Left hindlimb (tissue), 1 donor: ENCODE results near the gene STKLD1.

Experiments used
- DNase-seq: peaks from one replicate; pipeline ENCODE4 v3.0.0-alpha.2; 2018

The STKLD1 gene

DNA sequence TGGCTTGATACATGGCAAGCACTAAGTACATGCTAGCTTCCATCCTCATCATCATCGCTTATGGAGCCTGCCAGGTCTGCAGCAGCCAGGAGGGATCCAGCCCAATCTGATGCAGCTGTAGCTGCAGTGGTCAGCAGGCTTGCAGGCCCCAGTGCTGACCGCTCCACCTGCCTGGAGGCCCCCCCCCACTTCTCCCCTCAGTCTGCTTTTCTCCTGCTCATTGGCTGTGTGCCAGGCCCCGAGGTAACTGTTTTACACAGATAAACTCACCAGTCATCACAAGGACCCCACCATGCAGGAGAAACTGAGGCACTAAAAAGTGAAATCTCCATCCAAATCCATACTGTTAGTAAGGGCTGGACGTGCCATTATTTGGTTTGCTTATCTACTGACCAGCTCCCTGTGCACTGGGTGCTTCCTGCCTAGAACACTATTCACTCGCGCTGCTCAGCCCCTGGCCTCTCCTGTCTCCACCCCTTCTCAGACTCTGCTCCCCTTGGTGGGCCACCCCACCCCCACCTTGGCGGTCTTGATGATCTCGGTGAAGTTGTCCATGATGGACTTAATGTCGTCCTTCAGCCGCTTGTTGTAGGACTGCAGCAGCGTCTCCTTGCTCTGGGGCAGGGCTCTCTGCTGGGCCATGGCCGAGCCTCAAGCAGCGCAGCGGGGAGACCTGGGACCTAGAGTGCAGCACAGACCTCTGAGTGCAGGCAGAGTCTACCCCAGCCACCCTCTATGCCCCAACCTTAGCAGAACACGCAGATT lies 30.0 kb upstream of the STKLD1 start:
- no peak for DNase-seq

DNA sequence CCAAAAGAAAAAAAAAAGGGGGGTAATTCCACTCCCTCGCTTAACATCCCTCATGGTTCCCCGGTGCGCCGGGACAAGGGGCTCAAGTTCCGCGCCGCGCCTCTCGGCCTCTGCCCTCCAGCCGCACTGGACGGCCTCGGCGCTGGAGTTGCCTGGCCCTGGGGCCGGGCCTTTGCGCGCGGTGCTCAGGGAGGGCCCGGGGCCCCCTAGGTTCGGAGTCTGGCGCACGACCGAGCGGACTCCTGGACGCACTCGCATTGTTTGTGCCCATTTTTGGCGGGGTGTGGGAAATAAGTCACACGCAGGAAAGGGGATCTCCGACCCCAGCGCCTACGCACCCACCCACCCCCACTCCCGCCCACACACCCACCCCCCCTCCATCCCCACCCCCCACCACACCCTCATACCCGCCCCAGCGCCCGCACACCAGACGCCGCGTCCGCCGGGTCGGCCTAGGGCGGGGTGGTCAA lies 28.6 kb upstream of the STKLD1 start:
- DNase-seq = no peak

DNA sequence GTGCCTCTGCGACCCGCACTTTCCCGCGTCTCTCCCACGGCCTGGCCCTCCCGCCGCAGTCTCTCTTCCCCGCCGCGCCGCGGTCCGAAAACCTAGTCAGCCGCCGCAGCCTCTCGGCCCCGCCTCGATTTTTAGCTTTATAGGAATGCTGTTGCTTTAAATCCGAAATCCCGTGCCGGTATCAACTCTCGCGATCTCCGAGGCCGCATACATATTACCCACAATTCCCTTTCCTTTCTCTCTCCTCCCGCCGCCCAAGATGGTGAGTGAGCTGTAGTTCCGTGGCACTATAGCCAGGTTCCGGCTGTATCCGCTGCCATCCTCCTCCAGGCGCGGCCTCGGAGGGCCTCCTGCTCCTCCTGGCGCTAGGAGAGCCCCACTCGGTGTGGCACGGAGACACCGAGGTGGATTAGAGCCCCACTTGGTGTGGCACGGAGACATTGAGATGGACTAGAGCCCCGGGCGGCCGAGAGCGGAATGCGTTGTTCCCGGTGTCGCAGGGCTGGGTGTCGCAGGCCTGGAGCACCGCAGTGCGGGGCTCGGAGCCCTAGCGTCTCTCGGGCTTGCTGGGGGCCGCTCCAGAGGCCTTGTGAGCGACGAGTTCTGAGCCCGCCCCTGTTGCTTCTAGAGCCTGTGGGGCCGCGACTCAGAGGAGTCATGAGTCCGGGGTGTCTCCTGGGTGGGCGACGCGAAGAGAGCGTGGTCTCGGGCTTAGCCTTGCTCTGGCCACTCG lies 28.0 kb upstream of the STKLD1 start, which contains the start of the genes MED22 and RPL7A:
Gene MED22, minus strand, starts transcription at position 147 of the 733 bp plus-strand sequence. CDS start 1,469 bp downstream, outside the sequence.
Gene RPL7A, plus strand, starts transcription at position 234 of the 733 bp plus-strand sequence. Its CDS starts 26 bp downstream, at position 260.
- DNase-seq = peak; percentile 95

DNA sequence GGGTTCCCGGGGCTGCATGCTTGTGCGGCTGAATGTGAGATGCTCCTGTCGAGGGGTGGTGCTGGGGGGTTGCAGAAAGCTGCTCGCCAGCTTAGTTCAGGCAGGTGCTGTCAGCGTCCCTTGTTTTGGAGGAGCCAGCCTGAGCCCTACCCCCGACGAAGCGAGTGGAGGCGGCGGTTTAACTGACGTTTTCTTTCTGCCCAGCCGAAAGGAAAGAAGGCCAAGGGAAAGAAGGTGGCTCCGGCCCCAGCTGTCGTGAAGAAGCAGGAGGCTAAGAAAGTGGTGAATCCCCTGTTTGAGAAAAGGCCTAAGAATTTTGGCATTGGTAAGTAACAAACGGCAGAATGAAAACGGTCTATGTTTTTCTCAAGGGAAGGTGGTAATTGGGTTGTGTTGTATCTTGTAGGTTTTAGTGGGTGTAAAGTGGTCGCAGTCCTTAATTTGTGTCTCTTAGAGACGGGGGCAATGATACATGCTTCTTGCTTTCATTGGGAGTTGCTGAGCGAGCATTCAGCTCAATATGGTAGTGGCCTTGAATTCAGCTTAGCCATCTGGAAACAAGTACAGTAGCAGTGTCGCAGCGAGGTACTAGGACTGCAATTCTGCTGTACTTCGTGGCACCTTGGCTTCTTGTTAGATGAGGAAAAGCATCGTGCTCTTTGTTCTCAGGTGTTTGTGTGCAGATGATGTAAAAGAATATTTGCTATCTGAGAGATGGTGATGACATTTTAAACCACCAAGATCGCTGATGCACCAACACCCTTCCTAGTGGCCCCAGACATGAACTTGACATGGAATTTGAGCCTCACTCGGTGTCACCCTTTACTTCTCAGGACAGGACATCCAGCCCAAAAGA lies 27.2 kb upstream of the STKLD1 start:
- DNase-seq = no peak

DNA sequence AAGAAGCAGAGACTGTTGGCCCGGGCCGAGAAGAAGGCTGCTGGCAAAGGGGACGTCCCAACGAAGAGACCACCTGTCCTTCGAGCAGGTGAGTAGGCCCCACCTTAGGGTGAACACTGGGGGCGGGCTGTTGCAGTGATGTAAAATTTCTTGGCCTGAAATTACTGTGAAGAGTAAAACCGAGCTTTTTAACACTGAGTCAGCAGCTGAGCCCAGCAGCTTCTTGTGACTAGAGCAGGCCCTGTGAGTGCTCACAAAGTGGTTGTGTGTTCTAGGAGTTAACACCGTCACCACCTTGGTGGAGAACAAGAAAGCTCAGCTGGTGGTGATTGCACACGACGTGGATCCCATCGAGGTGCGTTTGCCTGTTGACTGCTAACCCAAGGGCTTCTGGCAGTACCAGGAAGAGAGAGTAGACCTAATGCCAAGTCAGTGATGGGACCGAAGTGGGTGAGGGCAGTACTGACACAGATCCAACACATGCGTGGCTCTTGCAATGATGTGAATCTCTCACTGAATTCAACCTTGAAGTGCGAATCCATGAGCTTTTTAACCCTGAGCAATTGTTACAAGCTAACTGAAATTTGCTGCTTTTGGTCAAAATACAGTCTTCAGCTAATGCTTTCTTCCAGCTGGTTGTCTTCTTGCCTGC lies 26.1 kb upstream of the STKLD1 start:
- no peak for DNase-seq

DNA sequence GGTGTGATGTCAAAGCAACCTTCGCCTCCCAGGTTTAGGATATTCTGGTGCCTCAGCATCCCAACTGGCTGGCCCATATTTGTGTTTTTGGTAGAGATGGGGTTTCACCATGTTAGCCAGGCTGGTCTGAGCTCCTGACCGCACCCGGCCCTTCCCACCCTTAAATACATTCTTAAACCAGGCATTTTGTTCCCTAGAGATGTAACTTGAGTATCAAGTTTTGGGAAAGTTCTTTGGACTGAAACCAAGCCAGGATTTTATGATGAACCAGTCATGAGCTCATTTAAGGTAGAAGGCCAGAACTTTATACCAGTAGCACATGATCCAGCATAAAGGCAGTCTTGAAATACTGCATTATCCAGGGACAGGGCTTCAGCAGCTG lies 24.6 kb upstream of the STKLD1 start:
- DNase-seq = no peak

DNA sequence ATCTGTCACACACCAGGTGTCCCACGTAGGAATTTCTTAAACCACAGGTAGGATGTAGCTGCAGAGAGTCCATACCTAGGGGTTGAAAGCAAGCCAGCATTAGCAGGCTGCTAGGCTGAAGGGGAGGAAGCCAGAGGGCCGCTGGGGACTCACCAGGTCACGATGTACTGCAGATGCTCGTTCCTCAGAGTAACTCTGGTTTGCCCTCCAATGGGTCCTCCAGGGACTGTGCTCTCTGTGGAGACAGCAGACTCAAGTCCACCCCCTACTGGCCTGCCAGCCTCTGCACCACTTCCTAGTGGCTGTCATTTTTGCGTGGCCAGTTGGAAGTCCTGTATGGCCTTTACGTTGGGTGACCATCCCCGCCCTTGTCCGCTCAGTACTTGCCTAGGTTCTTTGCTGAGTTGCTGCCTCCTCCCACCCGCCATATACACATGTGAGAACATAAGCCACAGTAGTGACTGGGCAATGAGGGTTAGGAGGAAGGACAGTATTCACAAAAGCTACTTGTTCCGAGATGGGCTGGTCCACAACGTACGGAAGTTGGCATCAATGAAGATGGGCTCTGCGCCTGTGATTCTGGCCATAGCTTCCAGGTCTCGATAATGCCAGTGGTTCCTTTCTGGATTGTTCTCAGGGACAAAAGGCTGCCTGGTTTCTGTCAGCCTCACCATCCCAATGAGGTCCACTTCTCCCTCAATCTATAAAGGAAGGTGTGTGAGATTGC lies 24.1 kb upstream of the STKLD1 start:
- DNase-seq = no peak

DNA sequence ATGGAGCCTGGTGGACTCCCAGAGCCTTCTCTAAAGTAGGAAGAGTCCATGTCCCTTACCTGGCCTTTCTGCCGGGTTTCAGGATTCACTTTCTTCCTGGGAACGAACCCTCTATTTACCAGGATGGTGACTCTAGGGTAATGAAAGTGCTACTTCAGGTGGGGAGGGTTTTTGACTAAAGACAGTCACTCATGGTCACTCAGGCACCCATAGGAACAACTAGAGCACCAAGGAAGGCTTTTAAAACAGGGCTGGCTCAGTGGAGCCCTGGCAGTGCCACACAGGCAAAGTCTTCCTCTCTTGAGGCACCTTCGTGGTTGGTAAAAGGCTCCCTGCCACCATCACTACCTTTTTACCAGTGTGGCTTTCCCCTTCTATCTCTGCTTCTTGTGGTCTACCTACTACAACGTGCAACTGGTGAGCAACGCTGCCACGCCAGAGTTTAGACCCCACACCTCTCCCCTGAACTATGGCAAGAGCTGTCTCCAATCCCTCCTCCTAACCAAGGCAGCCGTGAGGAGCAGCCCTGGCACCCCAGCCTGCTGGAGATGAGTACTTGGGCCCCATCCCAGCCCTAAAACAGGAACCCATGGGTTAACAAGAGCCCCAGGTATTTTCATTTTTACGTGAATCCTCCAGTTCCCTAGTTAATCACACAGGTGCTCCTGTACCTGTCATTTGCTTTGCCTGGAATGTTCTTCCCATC lies 23.4 kb upstream of the STKLD1 start:
- DNase-seq = no peak

DNA sequence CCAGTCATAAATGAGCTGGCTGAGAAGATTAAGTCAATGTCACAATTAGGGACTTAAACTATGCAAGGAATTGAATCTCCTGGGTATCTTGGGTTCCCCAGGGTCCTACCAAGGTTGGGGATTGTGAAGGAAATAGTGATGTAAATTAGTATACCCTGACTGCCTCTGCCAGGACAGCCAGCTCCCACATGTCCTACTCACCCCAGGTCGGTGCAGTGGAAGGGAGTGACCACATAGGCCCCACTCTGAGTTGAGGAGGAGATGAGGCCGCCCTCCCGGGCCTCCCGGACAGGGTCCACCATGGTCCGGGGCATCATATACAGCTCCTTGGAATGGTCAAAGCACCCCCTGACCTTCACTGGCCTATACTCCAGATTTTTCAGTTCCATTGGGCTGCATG lies 22.6 kb upstream of the STKLD1 start:
- DNase-seq = no peak

DNA sequence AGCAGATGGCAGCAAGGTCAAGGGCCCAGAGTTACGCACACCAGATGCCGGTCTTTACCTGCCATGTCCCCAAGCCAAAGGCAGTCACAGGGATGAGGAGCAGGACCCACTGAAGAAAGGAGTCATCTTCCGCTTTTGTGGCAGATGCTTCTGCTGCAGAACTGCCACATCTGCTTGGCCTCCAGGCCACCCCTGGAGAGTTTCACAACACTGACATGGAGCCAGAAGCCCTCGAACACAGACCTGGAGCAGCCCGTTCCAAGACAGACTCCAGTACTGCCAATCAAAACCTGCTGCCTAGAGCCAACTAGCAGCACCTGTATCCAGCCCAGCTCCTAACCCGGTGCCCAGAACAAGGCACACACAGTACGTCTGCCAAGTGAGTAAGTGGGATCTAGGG lies 21.4 kb upstream of the STKLD1 start:
- no peak for DNase-seq

DNA sequence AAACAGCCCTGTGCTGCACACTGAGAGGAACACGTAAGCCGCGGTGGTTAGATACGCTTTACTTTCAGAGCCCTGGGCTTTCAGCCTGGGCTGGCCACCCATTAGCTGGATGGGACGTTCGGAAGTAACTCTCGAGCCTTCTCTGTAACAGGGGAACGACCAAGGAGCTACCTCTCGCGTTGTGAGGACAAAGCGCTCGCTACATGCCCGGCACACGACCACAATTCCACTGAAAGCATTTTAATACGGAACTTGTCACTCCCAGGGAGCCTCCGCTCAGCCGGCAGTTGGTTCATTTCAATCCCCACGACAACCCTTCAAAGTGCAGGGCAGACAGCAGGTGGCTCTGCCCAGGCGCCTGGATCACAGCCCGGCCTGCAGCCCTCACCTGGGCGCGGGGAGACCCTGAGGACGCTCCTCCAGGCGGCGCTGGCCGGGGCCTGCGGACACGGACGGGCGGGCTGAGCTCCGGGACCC lies 20.2 kb upstream of the STKLD1 start:
- DNase-seq = no peak

DNA sequence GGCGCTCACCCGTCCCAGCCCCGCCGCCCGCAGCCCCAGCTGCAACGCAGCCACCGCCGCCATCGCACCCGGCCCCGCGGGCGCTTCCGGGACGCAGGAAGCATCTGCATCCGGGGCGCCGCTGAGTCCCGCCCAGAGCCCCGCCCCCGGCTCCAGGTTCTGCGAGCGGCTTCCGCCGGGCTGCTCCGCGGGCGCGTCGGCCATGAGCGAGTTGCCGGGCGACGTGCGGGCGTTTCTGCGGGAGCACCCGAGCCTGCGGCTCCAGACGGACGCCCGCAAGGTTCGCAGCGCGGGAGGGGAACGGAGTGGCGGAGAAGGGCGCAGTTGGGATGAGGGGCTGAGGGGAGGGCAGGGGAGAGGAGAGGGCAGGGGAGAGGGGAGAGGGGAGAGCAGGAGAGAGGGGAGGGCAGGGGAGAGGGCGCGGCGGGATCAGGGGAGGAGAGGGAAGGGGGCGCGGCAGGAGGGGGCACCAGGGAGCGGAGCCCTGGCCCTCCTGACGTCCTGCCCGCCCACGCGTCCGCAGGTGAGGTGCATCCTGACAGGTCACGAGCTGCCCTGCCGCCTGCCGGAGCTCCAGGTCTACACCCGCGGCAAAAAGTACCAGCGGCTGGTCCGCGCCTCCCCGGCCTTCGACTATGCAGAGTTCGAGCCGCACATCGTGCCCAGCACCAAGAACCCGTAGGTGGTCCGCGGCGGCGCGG lies 19.6 kb upstream of the STKLD1 start, which contains the start of the genes SURF1 and SURF2:
Gene SURF1, minus strand, starts transcription at position 97 of the 701 bp plus-strand sequence. Its CDS starts 34 bp downstream, at position 63.
Gene SURF2, plus strand, starts transcription at position 160 of the 701 bp plus-strand sequence. Its CDS starts 43 bp downstream, at position 203.
- DNase-seq = peak; percentile 89

DNA sequence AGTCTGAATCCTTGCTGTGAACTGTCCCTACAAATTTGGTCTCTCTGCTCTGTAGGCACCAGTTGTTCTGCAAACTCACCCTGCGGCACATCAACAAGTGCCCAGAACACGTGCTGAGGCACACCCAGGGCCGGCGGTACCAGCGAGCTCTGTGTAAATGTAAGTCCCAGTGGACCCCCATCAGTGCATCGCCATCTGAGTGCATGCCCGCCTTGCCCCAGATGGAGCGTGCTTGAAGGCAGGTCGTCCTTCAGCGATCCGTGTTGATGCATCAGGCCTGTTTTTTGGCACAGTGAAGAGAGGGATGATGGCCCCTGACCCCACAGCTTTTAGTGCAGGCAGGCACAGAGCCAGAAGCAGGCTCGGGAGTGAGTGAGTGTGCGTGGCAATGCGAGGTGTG lies 18.5 kb upstream of the STKLD1 start:
- DNase-seq = no peak

DNA sequence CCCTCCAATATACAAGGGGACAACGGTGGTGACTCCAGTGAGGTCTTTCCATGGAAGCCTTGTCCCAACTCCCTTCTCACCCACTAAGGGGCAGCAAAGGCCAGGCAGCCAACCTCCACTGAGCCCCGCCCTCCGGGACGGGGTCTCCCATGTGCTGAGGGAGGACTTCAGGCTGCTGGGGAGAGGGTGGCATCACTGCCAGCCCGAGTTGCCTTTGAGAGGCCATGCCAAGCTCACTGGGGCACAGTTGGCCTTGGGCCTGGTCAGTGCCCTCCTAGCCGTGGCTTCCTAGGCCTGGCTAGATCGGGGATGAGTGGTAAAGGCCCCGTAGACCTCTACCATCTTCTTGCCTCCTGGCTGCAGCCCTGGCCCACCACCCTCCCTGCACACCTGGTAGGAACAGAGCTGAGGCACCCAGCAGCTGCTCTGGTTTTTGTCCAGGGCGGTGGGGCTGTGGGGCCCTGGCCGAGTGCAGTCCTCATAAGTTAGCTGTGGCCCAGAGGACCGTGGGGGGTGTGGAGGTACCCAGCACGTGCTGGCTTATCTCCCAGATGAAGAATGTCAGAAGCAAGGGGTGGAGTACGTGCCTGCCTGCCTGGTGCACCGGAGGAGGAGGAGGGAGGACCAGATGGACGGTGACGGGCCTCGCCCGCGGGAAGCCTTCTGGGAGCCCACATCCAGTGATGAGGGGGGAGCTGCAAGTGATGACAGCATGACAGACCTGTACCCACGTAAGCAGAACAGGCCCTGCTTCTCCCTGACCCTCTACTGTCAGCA lies 16.6 kb upstream of the STKLD1 start:
- no peak for DNase-seq

DNA sequence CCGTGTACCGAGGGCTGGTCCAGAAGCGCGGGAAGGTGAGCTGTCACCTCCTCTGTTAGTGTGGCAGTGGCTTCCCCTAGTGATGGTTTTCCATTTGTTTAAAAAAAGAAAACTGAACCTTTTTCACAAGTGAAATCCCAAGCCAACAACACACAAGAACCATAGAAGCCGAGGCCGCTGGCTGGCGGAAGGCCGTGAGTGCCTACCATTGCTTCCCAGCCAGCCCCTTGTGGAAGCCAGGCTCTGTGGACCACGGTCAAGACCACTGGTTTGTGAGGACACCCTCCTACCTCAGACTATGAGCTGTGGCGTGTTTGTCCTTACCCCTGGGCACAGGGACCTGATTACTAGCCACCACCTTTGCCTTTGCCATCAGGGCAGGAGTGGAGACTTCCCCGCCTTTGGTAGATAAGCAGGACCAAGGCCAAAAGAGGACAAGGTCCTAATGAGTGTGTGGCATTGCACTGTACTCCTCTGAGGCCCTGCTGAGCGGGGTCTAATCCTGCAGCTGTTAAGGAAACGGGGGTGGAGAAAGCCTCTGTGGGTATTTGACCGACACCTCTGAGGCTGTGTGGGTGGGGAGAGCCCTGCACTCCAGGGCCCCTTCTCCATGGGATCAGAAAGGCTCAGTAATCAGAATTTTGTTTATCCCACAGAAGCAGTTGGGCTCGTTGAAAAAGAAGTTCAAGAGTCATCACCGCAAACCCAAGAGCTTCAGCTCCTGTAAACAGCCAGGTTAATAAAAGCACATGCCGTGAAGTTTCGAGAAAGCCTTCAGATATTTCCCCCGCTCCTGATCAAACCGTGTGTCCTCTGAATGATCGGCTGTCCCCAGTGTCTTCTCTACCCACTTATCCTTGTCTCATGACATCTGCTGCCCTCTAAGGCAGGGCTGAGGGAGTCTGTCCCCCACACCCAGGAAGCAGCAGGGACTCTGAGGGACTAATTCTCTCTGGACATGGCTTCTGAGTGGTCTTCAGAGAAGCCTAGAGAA lies 15.5 kb upstream of the STKLD1 start:
- no peak for DNase-seq

DNA sequence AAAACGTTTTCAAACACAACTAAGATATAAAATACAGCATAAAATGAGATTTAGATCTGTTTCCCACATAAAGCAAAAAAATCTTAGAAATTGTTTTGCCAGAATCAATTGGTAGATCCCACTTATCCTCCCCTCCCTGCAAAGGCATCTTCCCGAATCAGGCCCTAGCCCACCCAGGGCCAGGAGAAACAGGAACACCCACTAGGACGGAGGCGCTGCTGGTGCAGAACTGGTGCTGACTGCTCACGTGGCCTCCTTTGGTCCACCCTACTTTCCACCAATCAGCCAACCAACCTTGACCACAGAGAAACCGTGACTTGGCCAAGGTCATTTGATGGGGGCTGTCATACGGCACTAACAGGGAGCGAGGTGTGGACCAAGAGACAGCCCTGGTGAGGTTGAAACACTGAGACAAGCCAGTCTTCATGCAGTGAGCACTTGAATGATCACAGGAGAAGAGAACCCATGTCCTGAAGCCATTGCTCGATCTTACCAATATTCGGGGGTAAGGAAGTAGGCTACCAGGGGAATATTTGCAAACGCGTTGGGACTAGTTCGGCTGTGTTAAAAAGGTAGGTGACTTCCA lies 14.6 kb upstream of the STKLD1 start:
- DNase-seq = no peak

DNA sequence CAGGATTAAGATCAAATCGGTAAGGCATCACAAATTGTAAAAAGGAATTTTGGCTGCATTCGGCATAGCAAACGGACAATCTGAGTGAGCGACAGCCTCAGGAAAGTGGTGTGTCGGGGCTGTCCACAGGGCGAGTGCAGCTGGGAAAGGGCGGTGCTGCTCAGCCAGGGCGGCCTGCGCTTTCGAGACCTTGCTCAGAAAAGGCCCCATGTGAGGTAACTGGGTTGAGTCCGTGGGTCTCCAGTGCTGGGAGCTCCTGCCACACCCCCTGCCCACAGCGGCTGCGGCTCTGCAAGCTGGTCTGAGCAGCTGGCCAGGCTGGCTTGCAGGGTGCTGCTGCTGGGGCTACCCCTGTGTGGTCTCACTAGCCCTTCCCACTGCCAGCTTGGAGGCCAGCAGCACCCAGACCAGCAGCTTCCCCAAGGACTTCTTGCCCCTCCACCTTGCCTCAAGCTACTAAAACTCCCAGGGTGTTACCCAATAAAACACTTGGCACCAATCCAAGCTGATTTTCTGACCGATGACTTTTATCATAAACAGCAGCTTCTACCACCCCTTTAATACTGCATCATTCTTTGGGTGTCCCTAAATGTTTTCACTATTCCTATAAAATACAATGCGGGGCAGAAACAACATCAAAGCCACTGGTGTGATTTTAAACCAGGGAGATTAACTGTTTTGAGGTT lies 13.7 kb upstream of the STKLD1 start:
- DNase-seq = no peak
